Uterus (tissue), 2 donors: ENCODE measurements around the gene PPM1A.

Experiments used
- POLR2A ChIP-seq, 2 donors: fragments of 450-650 bp; IDR thresholded peaks; one replicate each; pipeline ENCODE4 v1.6.1; 2016; ENCODE audit warnings: antibody characterized with exemption in 2 of 2, mild to moderate bottlenecking in 1 of 2, moderate library complexity in 1 of 2
- TF ChIP-seq, protein P1 (sequence below), 4 experiments: fragments of 200-600 bp in 2 of 4; fragments of 450-650 bp in 2 of 4; sonication (generic) in 2 of 4; IDR thresholded peaks; one replicate each; pipeline ENCODE4 v1.5.1; 2016 to 2019; ENCODE audit warnings: antibody characterized with exemption in 4 of 4, mild to moderate bottlenecking in 2 of 4, moderate library complexity in 1 of 4

DNA sequence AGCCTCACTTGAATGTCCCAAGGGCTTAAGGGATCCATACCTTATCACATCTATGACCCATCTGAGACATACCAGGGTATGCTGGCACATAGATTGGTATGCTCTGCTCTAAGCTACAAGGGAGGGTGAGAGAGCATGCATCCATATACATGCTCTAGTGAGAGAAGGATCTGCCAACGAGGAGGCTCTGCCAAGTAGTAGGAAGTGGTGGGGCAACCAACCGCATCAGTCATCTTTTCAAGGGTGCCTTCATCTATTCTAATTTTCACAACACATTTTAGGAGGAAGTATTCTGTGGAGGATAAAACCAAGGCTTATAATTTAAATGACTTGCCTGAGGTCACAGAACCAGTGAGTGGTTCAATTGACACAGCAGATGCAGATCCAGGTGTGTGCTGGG lies 6.6 kb upstream of the PPM1A start:
- TF ChIP-seq, protein P1, sequence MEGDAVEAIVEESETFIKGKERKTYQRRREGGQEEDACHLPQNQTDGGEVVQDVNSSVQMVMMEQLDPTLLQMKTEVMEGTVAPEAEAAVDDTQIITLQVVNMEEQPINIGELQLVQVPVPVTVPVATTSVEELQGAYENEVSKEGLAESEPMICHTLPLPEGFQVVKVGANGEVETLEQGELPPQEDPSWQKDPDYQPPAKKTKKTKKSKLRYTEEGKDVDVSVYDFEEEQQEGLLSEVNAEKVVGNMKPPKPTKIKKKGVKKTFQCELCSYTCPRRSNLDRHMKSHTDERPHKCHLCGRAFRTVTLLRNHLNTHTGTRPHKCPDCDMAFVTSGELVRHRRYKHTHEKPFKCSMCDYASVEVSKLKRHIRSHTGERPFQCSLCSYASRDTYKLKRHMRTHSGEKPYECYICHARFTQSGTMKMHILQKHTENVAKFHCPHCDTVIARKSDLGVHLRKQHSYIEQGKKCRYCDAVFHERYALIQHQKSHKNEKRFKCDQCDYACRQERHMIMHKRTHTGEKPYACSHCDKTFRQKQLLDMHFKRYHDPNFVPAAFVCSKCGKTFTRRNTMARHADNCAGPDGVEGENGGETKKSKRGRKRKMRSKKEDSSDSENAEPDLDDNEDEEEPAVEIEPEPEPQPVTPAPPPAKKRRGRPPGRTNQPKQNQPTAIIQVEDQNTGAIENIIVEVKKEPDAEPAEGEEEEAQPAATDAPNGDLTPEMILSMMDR (IDR thresholded peaks at IDR 0.05): no peak
- no peak for TF ChIP-seq POLR2A (IDR thresholded peaks at IDR 0.05)
